Kidney (tissue), 14 donors: ENCODE results near the gene KASH5. TPM values are rescaled to one million over a fixed set of nuclear protein-coding genes. Genes with fewer than 3 reads are reported as not detected.

Experiments used
- DNase-seq, 5 donors: peaks; one replicate each; pipeline ENCODE4 v3.0.0-alpha.2; 2013 to 2020
- FAIRE-seq: peaks from 2 replicates; lab custom pipeline; 2012; peaks lifted over from hg19 to GRCh38; lab: Jason Lieb, UNC
- H3K27ac ChIP-seq, 2 donors: one replicate each; pipeline ENCODE4 v1.7.0; 2013; ENCODE audit warnings: low read depth in 2 of 2, low read length in 2 of 2, inconsistent platforms in 1 of 2
- H3K27me3 ChIP-seq: one replicate; pipeline ENCODE4 v1.7.1; 2013; ENCODE audit warnings: low read length, inconsistent platforms; ENCODE audit not compliant: control insufficient read depth, insufficient read depth
- H3K36me3 ChIP-seq, 3 donors: one replicate each; pipeline versions ENCODE4 v1.7.0 to v1.7.1; 2013; ENCODE audit warnings: low read length in 3 of 3, control low read depth in 1 of 3, inconsistent platforms in 1 of 3; ENCODE audit not compliant: insufficient read depth in 3 of 3, control insufficient read depth in 2 of 3
- H3K4me1 ChIP-seq, 3 donors: one replicate each; pipeline versions ENCODE4 v1.7.0 to v1.7.1; 2013; ENCODE audit warnings: low read length in 3 of 3, inconsistent platforms in 1 of 3, low read depth in 1 of 3; ENCODE audit not compliant: control insufficient read depth in 2 of 3, insufficient read depth in 2 of 3
- H3K4me3 ChIP-seq, 3 donors: one replicate each; pipeline versions ENCODE4 v1.7.0 to v1.8.1; 2013; ENCODE audit warnings: low read length in 3 of 3, control low read depth in 1 of 3, inconsistent platforms in 1 of 3
- H3K9ac ChIP-seq, 3 donors: one replicate each; pipeline versions ENCODE4 v1.7.0 to v1.7.1; 2013; ENCODE audit warnings: low read length in 3 of 3, control low read depth in 1 of 3, inconsistent platforms in 1 of 3
- H3K9me3 ChIP-seq, 3 donors: one replicate each; pipeline versions ENCODE4 v1.7.0 to v1.7.1; 2013; ENCODE audit warnings: low read length in 3 of 3, control low read depth in 1 of 3, inconsistent platforms in 1 of 3; ENCODE audit not compliant: control insufficient read depth in 2 of 3, insufficient read depth in 1 of 3
- intact Hi-C: fragments of 100-400 bp; cut with DNase I; formaldehyde crosslinking; loops from one replicate; pipeline ENCODE4 v1.11.1; 2022
- polyA plus RNA-seq: library from polyadenylated mRNA; stranded (reverse); fragments of 350-450 nt; fragmentation: Illumina TruSeq; extraction: RNeasy Lipid Tissue Mini Kit (QIAGEN cat#74804); gene quantifications from one replicate; pipeline ENCODE4 v1.2.3, GENCODE V29; 2014; ENCODE audit warnings: low read depth, low replicate concordance; ENCODE audit not compliant: insufficient read depth
- total RNA-seq: library from RNA; stranded (reverse); fragmentation: NEBNext Ultra II Directional; extraction: Animal tissue kit (Norgen Biotek cat#: 25700); gene quantifications from one replicate; pipeline ENCODE4 v1.2.1, GENCODE V29; 2021
- TF ChIP-seq, protein P1 (sequence below): IDR thresholded peaks from 3 replicates; pipeline ENCODE4 v1.5.1; 2012; ENCODE audit warnings: mild to moderate bottlenecking, moderate library complexity, borderline replicate concordance; ENCODE audit not compliant: insufficient read depth; ENCODE audit errors: extremely low read depth
- donor health status: control.
- donor health status: control.
- donor health status: control.
- donor health status: control.
- donor health status: control.
- donor health status: DM: yes; HTN: yes; CAD: no.
- donor health status: Normal renal cell carcinoma (clear cell type).

KASH5 gene
- total and polyA plus RNA-seq, 2 donors from 2014 or later = not detected

DNA sequence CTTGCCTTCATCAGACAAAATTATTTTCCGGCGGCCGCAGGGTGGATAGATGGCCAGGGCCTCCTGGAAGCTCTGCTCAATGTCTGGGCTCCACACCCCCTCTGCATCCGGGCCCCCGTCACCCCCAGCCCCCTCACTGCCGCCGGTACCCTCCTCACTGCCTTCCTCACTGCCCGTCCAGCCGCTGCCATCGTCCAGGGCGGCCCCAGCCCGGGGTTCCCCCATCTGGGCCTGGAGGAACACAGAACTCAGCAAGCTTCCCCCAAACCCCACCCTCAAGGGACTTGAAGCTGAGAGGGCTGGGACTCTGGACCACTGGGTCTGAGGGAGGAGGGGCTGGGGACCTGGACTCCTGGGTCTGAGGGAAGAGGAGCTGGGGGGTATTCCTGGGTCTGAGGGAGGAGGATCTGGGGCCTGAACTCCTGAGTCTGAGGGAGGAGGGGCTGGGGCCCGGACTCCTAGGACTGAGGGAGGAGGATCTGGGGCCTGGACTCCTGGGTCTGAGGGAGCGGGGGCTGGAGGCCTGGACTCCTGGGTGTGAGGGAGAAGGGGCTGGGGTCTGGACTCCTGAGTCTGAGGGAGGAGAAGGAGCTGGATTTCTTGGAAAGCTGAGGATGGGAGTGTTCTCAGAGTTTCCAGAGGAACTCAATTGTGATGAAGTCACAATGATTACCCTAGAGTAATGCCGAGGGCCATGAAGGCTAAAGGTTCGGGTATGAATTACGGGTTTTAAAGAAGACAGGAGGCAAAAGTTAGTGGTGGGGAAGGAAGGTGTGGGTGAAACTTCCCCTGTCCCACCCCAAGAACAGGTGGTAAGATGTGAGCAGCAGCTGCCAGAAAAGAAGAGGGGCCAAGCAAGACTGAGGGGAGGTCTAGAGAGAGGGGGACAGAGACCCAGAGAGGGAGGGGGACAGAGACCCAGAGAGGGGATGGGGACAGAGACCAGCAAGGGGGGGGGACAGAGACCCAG lies 27.9 kb upstream of the KASH5 start:
- TF ChIP-seq, protein P1, sequence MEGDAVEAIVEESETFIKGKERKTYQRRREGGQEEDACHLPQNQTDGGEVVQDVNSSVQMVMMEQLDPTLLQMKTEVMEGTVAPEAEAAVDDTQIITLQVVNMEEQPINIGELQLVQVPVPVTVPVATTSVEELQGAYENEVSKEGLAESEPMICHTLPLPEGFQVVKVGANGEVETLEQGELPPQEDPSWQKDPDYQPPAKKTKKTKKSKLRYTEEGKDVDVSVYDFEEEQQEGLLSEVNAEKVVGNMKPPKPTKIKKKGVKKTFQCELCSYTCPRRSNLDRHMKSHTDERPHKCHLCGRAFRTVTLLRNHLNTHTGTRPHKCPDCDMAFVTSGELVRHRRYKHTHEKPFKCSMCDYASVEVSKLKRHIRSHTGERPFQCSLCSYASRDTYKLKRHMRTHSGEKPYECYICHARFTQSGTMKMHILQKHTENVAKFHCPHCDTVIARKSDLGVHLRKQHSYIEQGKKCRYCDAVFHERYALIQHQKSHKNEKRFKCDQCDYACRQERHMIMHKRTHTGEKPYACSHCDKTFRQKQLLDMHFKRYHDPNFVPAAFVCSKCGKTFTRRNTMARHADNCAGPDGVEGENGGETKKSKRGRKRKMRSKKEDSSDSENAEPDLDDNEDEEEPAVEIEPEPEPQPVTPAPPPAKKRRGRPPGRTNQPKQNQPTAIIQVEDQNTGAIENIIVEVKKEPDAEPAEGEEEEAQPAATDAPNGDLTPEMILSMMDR = no peak
- peak overlapping the region in 1 of 3 donors; percentile 11 for H3K4me3 ChIP-seq
- no peak for DNase-seq
- H3K4me1 ChIP-seq = peaks cover 0 to 13% (median 0%) of the 10 kb centered on the region in 3 donors
- no peak for FAIRE-seq
- no peak overlapping the region for H3K9ac ChIP-seq
- intact Hi-C loops = no loop called here
- H3K36me3 ChIP-seq = peaks cover 0 to 2% (median 0%) of the 10 kb centered on the region in 3 donors
- no peaks in the 10 kb centered on the region for H3K9me3 ChIP-seq
- H3K27me3 ChIP-seq = no peaks in the 10 kb centered on the region
- peak overlapping the region; percentile 43 to 78 for H3K27ac ChIP-seq

DNA sequence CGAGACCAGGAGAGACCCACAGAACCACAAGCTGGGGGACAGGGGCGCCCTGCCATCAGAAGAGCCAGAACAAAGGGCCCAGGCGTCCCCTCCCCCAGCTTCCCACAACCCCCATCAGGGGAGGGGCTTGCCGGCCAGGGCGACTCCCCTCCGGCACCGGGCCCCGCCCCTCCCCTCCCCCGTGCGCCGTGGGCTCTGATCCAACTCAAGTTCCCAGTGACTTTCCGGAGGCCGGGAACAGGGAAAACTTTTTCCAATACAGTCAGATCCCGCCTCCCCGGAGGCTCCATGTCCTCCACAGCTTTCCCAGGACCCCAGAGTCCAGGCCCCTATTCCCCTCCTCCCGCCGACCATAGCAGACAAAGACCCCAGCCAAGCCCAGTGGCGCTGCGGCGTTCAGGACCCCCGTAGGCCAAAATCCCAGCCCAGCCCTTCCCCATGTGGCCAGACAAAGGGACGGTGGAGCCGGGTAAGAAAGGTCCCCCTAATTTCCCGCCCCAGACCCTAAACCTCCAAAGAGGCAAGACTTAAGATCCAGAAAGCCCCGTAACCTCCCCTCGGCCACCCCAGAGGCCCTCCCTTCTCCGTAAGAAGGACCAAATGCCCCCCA lies 26.5 kb upstream of the KASH5 start:
- FAIRE-seq = no peak
- peak; percentile 93 to 97 (median 96) for DNase-seq
- intact Hi-C loops = no loop called here
- H3K4me1 ChIP-seq = peaks cover 0 to 11% (median 0%) of the 10 kb centered on the region in 3 donors
- H3K36me3 ChIP-seq = peaks cover 0 to 2% (median 0%) of the 10 kb centered on the region in 3 donors
- H3K27ac ChIP-seq = peak overlapping the region; percentile 94
- peak overlapping the region; percentile 66 to 93 (median 73) for H3K9ac ChIP-seq
- TF ChIP-seq, protein P1 = no peak
- peak overlapping the region; percentile 68 to 75 (median 73) for H3K4me3 ChIP-seq
- H3K9me3 ChIP-seq = no peaks in the 10 kb centered on the region
- H3K27me3 ChIP-seq = no peaks in the 10 kb centered on the region

DNA sequence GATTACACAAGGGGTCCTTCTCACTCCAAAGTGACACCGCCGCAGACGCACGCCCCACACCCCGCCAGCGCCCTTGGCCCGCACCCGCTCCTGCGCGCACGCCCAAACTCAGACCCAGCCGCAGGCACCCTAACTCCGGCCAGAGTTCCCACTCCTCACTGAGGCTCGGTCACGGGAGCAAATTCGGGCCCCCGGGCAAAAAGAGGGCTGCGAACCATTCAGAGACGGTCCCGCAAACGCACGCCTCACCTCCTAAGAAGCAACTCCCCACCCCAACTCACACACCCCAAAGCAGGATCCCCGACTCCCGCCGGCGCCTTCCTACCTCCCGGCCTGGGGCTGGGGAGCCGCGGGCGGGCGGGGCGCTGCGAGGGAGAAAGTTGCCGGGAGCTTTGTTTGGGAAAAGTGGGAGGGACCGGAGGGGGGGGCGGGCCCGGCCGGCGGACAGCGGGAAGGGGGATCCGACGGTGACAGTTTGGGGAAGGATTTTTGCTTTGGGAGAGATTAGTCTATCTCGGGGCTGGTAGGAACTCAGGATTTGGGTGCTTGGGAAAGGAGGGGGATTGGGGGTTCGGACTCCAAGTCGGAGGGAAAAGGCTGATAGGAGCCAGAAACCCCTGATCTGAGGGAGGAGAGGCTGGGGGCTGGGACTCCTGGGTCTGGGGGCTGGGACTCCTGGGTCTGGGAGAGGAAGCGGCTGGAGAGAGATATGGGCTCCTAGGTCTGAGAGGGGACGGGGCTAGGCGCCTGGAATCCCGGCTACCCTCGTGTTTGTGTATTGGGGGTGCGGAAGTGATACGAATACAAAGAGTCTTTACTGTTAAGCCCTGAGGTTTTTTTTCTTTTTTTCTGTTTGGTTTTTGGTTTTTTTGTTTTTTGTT lies 25.8 kb upstream of the KASH5 start, which contains the start of gene TEAD2:
Gene TEAD2, minus strand, starts transcription at position 369 of the 881 bp plus-strand sequence. CDS start 2,341 bp downstream, outside the sequence.
- Histone ChIP-seq H3K4me1 (peaks cover 0 to 6% (median 0%) of the 10 kb centered on the region in 3 donors), H3K4me3 (peak within 1 kb of the TSS; percentile 68 to 75 (median 73)), H3K9me3 (no peaks in the 10 kb centered on the region), H3K36me3 (no peaks in the 10 kb centered on the region), H3K27ac (peak within 1 kb of the TSS; percentile 94), H3K9ac (peak within 1 kb of the TSS; percentile 66 to 93 (median 73)), H3K27me3 (no peaks in the 10 kb centered on the region)
- TF ChIP-seq, protein P1 = no peak
- FAIRE-seq (no peak), DNase-seq (peak; percentile 87 to 94 (median 91))
- intact Hi-C loops = no loop called here
